KMS-11 (cell line): Measurements from ENCODE around the gene ASB6.
A peak's percentile ranks its signal among the peaks of the same experiment; 100 is the strongest.

Source experiments
- H2AFZ ChIP-seq: fragments of 200-600 bp; sonication (generic); 2 replicates; pipeline ENCODE4 v1.6.1; 2016; ENCODE audit warnings: antibody characterized with exemption, mixed run types, low read depth
- H3K27ac ChIP-seq: fragments of 200-600 bp; sonication (generic); 2 replicates; pipeline ENCODE4 v1.6.1; 2016; ENCODE audit warnings: mild to moderate bottlenecking, mixed run types
- H3K27me3 ChIP-seq: fragments of 200-600 bp; sonication (generic); 2 replicates; pipeline ENCODE4 v1.6.1; 2017; ENCODE audit warnings: mild to moderate bottlenecking, low read depth, mixed run types, moderate library complexity; ENCODE audit not compliant: insufficient read depth
- H3K36me3 ChIP-seq: fragments of 200-600 bp; sonication (generic); 2 replicates; pipeline ENCODE4 v1.6.1; 2017; ENCODE audit warnings: mild to moderate bottlenecking, mixed run types; ENCODE audit not compliant: insufficient read depth
- H3K4me1 ChIP-seq: fragments of 200-600 bp; sonication (generic); 2 replicates; pipeline ENCODE4 v1.6.1; 2016; ENCODE audit warnings: mild to moderate bottlenecking, low read depth, mixed run types; ENCODE audit not compliant: poor library complexity, severe bottlenecking
- H3K4me2 ChIP-seq: fragments of 200-600 bp; sonication (generic); 2 replicates; pipeline ENCODE4 v1.7.0; 2016; ENCODE audit warnings: mild to moderate bottlenecking, mixed run types
- H3K4me3 ChIP-seq: fragments of 200-600 bp; sonication (generic); IDR thresholded peaks from 2 replicates; pipeline ENCODE4 v1.6.1; 2017; ENCODE audit warnings: low read depth, low read length, mixed read lengths; ENCODE audit not compliant: insufficient read depth
- H3K79me2 ChIP-seq: fragments of 200-600 bp; sonication (generic); 2 replicates; pipeline ENCODE4 v1.6.1; 2016; ENCODE audit warnings: low read depth, mixed run types; ENCODE audit not compliant: insufficient read depth
- H3K9ac ChIP-seq: fragments of 200-600 bp; sonication (generic); 2 replicates; pipeline ENCODE4 v1.6.1; 2016; ENCODE audit warnings: mild to moderate bottlenecking, mixed run types
- H4K20me1 ChIP-seq: fragments of 200-600 bp; sonication (generic); 2 replicates; pipeline ENCODE4 v1.6.1; 2016; ENCODE audit warnings: mild to moderate bottlenecking, mixed run types; ENCODE audit not compliant: insufficient read depth
- TF ChIP-seq, protein P1 (sequence below): fragments of 200-600 bp; sonication (generic); conservative IDR thresholded peaks from 2 replicates; pipeline ENCODE4 v1.6.1; 2017; ENCODE audit warnings: low read depth, mild to moderate bottlenecking, antibody characterized with exemption, low read length, moderate library complexity, mixed read lengths

Gene ASB6

DNA sequence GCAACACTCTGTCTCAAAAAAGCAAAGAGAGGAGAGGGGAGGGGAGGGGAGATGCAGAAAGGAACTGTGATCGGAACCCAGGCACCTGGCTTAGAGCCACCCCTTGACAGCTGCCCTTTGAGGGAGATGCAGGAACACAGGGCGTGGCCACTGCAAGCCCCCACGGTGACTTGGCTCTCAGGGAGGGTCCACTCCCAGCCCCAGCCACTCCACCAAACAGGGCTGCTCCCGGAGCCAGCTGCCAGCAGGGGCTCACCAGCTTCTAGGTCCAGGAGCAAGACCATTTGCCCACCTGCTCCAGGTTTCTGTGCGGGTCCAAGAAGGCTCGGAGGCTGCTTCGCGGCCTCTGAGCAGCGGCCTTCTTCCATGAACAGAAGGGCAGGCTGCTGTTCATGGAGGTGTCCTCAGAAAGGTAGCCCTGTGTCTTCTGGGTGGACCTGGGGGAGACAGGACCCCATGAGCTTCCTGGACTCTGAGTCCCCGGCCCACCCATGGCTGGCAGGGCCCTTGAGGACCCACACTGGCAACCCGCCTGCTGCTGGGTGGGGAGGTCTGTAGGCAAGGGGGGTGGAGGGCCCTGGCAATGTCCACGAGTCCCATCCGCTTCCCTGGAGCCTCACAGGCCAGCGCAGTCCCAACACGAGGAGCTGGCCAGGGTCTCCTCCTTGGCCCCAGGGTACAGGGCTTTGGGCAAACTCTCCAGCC is 29.0 kb downstream of the ASB6 start:
- peaks cover 24% of the 10 kb centered on the region for H3K4me1 ChIP-seq
- no peaks in the 10 kb centered on the region for H3K36me3 ChIP-seq
- H3K27me3 ChIP-seq, result no peaks in the 10 kb centered on the region
- no peak overlapping the region for H2AFZ ChIP-seq
- no peaks in the 10 kb centered on the region for H3K79me2 ChIP-seq
- no peak overlapping the region for H3K4me2 ChIP-seq
- no peak overlapping the region for H3K27ac ChIP-seq
- TF ChIP-seq, protein P1, sequence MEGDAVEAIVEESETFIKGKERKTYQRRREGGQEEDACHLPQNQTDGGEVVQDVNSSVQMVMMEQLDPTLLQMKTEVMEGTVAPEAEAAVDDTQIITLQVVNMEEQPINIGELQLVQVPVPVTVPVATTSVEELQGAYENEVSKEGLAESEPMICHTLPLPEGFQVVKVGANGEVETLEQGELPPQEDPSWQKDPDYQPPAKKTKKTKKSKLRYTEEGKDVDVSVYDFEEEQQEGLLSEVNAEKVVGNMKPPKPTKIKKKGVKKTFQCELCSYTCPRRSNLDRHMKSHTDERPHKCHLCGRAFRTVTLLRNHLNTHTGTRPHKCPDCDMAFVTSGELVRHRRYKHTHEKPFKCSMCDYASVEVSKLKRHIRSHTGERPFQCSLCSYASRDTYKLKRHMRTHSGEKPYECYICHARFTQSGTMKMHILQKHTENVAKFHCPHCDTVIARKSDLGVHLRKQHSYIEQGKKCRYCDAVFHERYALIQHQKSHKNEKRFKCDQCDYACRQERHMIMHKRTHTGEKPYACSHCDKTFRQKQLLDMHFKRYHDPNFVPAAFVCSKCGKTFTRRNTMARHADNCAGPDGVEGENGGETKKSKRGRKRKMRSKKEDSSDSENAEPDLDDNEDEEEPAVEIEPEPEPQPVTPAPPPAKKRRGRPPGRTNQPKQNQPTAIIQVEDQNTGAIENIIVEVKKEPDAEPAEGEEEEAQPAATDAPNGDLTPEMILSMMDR, result no peak
- no peak overlapping the region for H3K9ac ChIP-seq
- no peak overlapping the region for H3K4me3 ChIP-seq
- no peaks in the 10 kb centered on the region for H4K20me1 ChIP-seq

DNA sequence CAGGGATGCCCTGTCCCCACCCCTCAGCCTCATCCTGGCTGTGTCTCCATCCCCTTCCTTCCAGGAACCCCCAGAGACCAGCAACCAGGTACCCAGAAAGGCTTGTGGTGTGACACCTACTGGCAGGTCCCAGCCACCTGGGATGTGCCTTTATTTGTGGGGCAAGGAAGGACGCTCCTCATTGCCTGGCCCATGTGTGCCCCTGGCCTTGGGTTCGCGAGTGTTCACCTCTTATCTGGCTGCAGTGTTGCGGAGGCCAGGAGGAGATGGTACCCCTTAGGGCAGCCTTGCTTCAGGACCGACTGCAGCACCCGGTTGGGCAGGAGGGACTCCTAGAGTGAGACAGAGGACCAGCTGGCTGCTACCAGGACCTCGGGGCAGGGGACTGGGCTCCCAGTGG is 29.8 kb downstream of the ASB6 start:
- Histone ChIP-seq H3K9ac (no peak overlapping the region), H3K27ac (no peak overlapping the region), H4K20me1 (no peaks in the 10 kb centered on the region), H3K36me3 (no peaks in the 10 kb centered on the region), H3K4me2 (no peak overlapping the region), H2AFZ (no peak overlapping the region), H3K4me3 (no peak overlapping the region), H3K4me1 (peaks cover 27% of the 10 kb centered on the region), H3K27me3 (no peaks in the 10 kb centered on the region), H3K79me2 (no peaks in the 10 kb centered on the region)
- TF ChIP-seq, protein P1, result no peak

DNA sequence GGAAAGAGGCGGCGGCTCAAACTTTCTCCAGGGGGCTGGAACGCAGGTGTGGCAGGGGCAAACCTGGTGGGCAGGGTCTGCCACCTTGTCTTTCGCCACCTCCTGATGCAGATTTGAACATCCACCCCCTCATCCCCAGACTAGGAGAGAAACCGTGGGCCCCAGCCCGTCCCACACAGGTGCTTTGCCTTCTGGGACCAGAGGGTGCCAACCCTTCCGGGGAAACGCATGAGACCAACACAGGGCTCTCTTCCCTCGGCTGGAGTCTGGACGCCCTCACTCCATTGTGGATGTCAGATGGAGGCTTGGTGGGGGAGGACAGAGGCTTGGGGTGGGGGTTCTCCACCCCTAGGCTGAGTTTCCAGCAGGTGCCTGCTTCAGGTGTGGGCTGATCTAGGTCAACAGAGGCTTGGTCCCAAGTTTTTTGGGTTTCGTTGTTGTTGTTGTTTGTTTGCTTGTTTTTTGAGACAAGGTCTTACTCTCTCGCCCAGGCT is 30.6 kb downstream of the ASB6 start:
- Histone ChIP-seq H3K4me3 (no peak overlapping the region), H3K4me1 (peaks cover 27% of the 10 kb centered on the region), H3K4me2 (peak overlapping the region; percentile 78), H3K27me3 (no peaks in the 10 kb centered on the region), H3K27ac (no peak overlapping the region), H3K36me3 (no peaks in the 10 kb centered on the region), H4K20me1 (no peaks in the 10 kb centered on the region), H2AFZ (peak overlapping the region; percentile 60), H3K79me2 (no peaks in the 10 kb centered on the region), H3K9ac (peak overlapping the region; percentile 94; the same call in 1 of the 2 replicates)
- TF ChIP-seq, protein P1, result no peak

DNA sequence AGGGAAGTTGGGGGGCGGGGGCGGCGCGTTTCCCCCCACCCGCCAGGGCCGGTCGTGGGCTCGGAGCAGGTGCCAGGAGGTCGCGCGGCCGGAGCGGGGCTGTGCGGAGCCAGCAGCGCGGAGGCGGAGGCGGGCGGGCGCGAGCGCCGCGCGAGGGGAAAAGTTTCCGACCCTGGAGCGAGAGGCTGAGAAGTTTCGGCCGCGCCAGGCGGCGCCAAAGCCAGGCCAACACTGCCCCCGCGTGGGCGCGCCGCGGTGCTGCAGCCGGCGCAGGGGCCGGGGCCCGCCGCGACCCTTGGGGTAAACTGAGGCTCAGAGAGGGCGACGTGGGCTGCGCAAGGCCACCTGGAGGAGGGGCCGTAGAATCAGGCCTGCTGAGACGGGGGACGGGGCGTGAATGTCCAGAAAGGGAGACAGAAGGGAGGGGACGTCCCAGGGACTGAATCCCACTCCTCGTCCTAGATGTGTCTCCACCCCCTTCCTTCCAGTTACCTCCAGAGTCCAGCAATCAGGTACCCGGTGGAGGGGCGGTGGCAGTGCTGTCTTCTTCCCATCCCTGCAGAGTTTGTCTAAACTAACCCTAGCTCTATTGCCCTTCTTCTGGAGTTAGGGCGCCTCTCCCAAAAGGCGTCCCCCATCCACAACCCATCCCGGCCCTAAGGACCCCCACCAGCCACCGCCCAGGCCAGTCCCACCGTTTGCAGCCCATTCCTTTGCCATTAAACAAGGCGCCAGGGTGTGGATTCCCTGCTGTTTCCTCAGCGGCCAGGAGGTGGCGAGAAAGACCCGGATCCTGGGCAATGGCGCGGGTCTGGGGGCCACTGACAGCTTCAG is 31.3 kb downstream of the ASB6 start:
- H2AFZ ChIP-seq, result peak overlapping the region; percentile 60
- TF ChIP-seq, protein P1, result peak; percentile 87
- H3K4me2 ChIP-seq, result peak overlapping the region; percentile 78
- H3K36me3 ChIP-seq, result no peaks in the 10 kb centered on the region
- no peaks in the 10 kb centered on the region for H4K20me1 ChIP-seq
- no peak overlapping the region for H3K4me3 ChIP-seq
- peak overlapping the region; percentile 78 for H3K27ac ChIP-seq
- no peaks in the 10 kb centered on the region for H3K79me2 ChIP-seq
- peak overlapping the region; percentile 94 for H3K9ac ChIP-seq
- peaks cover 27% of the 10 kb centered on the region for H3K4me1 ChIP-seq
- H3K27me3 ChIP-seq, result no peaks in the 10 kb centered on the region
